Islet precursor cell (in vitro differentiated cells): ENCODE results near the gene TPM2.

Source experiments
- DNase-seq: peaks from one replicate; pipeline ENCODE4 v3.0.0-alpha.2; 2018

TPM2 gene

DNA sequence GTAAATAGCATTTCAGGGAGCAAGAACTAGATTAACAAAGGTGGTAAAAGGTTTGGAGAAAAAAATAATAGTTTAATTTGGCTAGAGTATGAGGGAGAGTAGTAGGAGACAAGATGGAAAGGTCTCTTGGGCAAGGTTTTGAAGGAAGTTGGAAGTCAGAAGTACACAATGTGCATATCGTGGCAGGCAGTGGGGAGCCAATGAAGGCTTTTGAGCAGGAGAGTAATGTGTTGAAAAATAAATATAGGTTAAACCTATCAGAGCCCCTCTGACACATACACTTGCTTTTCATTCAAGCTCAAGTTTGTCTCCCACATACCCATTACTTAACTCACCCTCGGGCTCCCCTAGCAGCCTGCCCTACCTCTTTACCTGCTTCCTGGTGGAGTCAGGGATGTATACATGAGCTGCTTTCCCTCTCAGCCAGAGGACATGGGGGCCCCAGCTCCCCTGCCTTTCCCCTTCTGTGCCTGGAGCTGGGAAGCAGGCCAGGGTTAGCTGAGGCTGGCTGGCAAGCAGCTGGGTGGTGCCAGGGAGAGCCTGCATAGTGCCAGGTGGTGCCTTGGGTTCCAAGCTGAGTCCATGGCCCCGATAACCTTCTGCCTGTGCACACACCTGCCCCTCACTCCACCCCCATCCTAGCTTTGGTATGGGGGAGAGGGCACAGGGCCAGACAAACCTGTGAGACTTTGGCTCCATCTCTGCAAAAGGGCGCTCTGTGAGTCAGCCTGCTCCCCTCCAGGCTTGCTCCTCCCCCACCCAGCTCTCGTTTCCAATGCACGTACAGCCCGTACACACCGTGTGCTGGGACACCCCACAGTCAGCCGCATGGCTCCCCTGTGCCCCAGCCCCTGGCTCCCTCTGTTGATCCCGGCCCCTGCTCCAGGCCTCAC, 16.3 kb downstream of the TPM2 start, which contains the start of gene CA9:
TSS of gene CA9 (plus strand) at position 797 of the 893 bp plus-strand sequence. CDS start at position 829, 32 bp downstream.
- DNase-seq: no peak

DNA sequence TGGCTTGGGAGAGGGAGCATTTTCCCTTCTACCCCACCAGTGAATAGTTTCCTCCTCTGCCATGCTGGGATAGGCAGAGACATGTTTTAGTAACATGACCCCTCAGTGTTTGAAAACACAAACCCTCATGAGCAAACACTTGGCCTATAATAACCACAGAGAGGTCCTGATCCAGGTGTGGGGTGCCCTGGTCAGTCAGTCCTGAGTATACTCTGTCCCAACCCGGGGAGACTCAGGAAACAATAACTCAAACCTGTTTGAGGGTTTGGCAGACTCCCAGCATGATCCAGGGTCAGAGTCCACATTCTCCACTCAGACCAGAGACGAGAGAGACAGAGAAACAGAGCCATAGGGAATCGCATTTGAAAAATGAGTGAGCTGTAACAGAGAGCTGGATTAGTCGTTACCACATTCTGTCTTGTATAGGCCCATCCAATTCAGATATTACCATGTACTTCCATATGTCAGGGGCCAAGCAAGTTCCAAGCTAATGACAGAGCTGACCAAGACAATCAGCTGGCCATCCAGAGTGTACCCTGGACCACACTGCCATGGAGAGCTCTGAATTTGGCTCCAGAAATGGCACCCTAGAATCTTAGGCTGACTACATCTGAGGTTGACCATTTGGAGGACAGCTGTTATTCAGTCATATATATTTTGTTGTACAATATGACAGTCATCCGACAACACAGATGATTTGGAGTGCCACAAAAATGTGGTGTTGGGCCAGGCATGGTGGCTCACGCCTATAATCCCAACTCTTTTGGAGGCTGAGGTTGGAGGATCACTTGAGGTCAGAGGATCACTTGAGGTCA, 20.2 kb downstream of the TPM2 start:
- DNase-seq: no peak

DNA sequence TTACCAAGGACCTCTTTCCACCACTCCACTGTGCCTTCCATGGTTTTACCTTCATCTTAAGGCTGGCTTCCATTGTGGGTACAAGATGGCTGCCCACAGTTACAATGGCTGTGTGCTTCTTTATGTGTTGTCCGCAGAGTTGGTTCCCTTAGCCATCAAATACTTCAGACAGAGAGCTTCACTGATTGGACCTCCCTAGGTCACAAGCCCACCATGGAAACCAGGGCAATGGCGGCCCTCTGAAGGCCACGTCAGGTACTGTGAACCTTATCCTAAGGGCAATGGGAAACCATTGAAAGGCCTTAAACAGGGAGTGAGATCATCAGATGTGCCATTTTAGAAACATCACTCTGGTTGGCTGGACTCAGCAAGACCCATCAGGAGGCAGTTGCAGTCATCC, 21.8 kb downstream of the TPM2 start:
- DNase-seq: no peak

DNA sequence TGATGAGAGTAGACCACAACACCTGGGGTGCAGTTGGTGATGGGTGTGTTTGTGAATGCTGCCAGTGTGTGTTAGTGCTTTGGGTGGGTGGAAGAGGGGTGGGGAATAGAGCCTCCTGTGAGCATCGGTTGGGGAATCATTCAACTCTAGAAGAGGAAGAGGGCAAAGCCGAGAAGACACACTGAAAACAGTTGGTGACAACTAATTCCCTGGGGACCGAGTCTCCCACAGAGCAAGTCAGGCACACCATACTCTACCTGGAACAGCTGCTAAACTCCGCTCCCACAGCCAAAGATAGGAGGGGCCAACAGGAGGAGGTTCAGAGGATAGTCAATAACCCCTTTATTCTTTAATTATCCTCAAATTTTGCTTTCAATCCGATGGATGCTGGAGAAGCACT, 23.2 kb downstream of the TPM2 start:
- DNase-seq: no peak

DNA sequence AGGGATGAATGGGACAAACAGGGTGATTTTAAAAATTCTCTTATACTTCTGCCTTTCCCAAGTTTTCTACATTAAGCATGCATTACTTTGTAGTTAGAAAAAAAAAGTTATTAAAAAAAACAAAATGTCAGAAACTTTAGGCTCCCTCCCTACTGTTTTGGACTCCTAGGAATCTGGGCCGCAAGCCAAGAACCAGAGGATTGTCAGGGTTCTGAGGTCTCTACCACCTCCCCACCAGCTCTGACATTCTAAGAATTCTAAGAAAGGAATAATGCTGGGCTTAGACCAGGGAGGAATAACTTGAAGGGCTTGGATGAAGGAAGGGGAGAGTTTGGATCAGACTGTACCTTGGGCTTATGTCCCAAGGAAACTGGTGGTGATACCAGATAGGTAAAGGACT, 23.7 kb downstream of the TPM2 start:
- no peak for DNase-seq

DNA sequence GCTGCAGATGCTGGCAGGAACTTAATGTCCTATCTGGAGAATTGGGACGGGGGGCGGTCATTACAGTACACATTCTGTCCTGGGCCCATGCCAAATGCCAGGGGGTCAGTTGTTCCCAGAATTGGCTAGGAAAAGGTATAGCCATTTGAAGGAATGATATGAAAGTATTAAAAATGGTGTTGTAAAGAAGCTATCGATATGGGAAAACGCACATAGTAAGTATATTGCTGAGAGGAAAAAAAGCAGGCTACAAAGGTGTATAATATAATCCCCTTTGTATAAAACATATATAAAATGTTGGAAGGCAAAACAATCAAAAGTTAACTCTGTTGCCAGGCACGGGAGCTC, 24.3 kb downstream of the TPM2 start:
- no peak for DNase-seq

DNA sequence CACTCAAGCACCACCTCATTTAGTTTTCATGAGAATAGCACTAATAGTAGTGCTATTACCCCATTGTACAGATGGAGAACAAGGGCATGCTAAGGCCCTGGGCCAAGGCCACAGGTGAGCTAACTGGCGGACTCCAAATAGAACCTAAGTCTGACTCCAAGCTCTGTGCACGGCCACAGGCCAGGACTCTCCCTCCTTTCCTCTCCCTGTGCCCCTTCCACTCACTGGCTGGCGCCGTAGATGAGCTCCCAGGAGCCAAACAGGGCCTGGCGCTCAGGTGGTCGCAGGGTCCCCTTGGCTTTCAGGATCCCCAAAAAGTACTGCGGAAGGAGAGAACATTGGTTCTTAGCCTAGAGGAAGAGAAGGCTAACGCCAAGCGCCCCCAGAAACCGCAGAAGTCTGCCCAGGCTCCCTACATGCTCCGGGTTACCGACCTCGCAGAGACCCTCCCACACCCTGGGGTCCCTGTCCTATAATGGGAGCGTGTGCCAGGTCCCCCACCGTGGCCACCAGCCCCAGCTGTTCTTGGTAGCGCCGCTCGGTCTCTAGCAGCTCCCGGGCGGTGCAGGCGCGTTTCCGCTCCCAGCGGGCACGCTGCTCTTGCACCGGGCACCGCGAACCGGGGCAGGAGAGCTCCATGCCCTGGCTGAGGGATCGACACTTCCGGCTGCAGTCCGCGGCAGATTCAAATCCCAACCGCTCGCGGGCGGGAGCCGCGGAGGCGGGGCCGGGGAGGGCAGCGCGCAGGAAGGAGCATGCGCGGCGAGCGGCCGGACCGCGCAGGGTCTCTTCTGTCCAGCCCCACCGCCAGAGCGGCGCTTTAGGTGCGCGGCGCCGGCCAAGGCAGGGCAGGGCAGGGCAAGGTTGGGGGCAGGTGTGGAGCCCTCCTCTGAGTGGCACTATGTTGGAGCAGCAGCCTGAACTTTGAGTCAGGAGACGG, 24.9 kb downstream of the TPM2 start, which contains the start of gene ARHGEF39:
TSS of gene ARHGEF39 (minus strand) at position 665 of the 940 bp plus-strand sequence. CDS start at position 639, 26 bp downstream.
- peak; percentile 94 for DNase-seq

DNA sequence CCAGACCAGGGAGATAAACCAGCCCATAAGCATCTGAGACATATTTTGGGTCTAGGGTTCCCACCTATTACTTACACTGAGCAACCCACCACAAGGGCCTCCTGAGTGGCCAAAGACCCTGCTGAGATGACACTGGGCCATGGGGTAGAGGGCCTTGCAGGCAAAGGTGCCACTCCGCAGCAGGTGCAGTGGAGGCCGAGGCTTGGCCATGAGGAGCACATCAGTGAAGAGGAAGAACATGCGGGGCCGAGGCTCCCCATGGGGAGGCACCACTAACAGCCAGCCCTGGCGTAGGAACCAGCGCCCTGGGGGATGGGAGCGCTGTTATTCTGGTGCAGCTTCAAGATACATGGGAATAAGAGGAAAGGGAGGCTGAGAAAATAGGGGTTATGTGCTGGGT, 27.3 kb downstream of the TPM2 start:
- DNase-seq: no peak

DNA sequence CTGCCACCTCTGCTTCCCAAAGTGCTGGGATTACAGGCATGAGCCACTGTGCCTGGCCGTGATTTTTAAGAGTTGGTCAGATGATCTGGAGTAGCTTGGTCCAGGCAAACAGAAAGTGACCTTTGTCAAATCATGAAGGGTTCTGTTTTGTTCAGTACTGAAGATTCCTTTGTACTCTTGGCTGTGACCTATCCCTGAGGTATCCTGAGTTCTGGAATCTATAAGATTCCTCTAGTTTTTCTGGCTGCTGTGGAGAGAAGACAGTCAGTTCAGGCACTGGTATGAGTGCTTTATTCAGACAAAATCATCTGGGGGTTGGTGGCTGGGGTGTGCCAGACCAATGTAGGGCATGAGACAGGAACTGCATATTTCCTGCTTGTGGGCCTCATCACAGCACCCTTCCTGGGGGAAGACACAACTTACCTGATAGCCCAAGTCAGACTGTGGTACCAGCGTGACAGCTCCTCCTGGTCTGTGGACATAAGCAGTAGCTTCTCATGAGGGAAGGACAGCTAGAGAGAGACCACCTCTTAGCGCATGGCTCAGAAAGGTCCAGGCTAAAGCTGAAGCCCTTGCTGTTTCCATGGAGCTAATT, 27.9 kb downstream of the TPM2 start:
- DNase-seq: no peak

DNA sequence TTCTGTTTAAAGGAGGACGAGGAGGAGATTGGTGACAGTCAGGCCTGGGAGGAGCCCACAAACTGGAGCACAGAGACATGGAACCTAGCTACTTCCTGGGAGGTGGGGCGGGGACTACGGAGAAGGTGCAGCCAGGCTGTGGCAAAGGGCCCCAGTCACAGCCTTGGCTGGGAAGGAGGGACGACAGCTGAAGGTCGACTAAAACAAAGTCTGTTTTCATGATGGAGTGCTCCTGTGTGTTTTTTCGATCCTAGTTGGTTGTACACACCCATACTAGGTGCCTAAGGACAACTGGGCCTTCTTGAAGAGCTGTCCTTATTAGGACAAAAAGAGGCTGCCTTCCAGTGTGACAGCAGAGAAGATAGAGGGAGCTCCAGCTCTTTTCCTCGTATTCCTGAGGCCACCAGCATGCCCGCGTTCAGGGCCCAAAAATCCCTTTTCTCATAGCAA, 28.7 kb downstream of the TPM2 start:
- no peak for DNase-seq

DNA sequence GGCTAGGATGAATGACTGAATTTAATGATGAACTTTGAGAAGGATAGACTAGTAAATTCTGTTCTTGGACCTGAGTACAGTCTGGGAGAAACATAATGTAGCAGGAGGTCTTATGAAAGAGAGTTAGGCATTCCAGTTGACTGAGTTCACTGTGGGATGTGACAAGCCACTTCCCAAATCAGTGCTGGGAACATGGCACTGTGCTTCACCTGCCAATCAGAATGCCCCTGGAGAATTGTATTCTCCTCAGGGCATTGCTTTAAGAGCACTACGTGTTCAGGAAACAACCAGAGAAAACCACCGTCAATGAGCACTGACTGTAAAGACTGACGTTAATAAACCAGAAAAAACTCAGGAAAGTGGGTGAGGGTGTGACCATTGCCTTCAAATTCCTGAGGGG, 30.4 kb downstream of the TPM2 start:
- no peak for DNase-seq

DNA sequence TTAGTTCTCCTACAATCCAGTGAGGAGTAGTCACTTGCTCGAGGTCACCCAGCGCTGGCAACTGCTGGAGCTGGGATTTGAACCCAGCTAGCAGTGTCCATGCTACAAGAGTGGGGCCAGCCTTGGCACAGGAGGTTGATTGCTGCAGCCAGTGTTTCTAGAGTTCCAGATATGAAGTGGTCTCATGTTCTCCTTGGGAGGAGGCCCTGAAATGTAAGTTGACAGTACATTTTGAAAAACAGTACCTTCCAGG, 30.8 kb downstream of the TPM2 start:
- no peak for DNase-seq

DNA sequence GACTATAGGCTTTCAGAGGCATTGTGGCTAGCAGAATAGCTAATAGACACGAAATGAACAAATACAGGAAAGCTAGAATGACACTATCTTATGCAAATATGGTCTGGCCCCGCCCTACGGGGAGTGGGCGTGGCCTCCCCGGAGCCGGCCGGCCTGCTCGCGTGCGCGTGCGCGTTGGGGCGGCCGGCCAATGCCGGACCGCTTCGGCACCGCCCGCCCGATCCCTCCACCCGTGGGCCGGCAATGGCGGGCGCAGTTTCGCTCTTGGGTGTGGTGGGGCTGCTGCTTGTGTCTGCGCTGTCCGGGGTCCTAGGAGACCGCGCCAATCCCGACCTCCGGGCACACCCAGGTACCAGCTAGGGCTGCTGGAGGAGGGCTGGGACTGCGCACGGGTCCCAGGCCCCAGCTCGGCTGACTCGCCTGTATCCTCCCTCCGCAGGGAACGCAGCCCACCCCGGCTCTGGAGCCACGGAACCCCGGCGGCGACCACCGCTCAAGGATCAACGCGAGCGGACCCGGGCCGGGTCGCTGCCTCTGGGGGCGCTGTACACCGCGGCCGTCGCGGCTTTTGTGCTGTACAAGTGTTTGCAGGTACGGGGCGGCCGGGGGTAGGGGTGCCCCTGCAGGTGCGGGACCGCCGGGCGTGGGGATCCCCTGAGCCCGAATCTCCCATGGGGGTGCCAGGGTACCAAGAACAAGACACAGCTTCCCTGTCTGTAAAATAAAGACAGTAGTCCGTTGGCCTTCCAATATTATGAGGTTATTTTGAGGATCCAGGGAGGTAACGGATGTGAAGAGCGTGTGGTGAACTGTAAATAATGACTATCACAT, 31.4 kb downstream of the TPM2 start, which contains the start of gene CCDC107:
TSS of gene CCDC107 (plus strand) at position 156 of the 831 bp plus-strand sequence. CDS start at position 244, 88 bp downstream.
- peak; percentile 94 for DNase-seq

DNA sequence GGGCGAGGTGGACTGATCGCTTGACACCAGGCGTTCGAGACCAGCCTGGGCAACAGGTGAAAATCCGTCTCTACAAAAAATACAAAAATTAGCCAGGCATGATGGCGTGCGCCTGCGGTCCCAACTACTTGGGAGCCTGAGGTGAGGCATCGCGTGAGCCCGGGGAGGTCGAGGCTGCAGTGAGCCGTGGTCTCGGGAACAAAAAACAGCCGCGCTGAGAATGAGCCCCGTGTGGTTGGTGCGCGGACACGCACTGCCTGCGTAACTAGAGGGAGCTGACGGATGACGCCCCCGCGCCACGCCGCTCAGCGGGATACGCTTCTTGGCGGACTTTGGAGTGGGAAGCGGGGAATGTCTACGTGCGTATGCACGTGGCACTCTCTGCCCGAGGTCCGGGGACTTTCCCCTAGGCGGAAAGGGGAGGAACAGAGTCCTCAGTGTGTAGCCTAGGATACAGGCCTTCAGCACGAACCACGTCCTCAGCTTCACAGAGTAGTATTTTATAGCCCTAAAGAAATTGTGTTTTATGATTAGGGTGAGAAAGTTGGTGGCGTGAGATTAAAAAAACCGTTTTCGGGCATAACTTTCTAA, 32.1 kb downstream of the TPM2 start, which contains the start of gene RMRP:
TSS of gene RMRP (minus strand) at position 474 of the 591 bp plus-strand sequence.
- peak; percentile 99 for DNase-seq

DNA sequence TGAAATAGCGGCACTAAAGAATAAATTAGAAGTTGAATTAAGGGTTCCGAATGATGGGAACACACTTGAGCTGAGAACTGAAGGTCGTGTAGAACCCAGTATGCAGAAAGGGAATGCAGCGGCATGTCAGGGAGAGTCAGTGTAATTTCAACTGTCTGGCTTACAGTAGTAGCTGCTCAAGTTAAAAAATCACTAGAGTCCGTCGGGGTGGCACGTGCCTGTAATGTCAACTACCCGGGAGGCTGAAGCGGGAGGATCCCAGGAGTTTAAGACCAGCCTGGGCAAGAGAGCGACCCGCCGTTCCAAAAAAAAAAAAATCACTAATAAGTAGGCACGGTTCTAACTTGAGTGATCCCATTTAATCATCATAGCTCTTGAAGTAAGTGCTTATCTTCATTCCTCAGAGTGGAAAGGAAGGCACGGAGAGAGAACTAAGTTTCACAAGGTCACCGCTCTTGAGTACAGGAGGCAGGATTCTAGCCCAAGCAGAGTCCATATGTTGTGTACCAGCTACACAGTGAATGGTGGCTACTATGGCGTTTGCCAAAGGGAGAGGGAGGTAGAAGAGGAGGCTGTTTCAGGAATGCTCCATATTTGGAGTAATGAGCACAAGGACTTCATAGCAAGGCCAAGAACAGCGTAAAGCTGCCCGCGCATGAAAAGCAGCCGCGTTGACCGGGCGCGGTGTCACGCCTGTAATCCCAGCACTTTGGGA, 32.7 kb downstream of the TPM2 start:
- DNase-seq: no peak

DNA sequence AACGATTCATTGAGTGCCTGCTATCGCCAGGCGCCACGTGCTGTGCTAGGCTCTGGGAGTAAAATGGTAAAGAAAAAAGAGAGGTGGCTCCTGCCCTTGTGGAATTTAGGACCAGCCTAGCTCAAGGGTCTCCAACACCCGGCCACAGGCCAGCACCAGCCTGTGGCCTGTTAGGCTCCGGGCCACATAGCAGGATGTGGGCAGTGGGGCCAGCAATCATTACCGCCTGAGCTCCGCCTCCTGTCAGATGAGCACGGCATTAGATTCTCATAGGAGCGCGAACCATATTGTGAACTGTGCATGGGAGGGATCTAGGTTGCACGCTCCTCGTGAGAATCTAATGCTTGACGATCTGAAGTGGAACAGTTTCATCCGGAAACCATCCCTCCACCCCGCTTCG, 33.4 kb downstream of the TPM2 start:
- no peak for DNase-seq

DNA sequence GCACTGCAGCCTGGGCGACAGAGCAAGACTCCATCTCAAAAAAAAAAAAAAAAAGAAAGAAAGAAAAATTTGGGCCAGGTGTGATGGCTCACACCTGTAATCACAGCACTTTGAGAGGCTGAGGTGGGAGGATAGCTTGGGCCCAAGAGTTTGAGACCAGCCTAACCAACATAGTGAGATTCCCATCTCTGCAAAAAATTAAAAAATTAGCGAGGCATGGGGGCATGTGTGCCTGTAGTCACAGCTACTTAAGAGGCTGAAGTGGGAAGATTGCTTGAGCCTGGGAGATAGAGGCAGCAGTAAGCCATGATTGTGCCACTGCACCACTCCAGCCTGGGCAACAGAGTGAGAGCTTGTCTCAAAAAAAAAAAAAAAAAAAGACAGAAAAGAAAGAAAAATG, 36.1 kb downstream of the TPM2 start:
- DNase-seq: peak; percentile 7

DNA sequence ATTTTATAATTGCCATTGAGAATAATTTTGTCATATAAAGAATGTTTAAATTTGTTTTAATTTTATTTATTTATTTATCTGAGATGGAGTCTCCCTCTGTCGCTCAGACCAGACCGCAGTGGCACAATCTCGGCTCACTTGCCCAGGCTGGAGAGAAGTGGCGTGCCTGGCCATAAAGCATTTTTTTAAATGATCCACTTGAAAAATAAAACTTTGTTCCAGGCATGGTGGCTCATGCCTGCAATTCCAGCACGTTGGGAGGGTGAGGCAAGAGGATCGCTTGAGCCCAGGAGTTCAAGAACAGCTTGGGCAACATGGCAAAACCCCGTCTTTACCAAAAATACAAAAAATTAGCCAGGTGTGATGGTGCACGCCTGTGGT, 36.9 kb downstream of the TPM2 start:
- DNase-seq: peak; percentile 14

DNA sequence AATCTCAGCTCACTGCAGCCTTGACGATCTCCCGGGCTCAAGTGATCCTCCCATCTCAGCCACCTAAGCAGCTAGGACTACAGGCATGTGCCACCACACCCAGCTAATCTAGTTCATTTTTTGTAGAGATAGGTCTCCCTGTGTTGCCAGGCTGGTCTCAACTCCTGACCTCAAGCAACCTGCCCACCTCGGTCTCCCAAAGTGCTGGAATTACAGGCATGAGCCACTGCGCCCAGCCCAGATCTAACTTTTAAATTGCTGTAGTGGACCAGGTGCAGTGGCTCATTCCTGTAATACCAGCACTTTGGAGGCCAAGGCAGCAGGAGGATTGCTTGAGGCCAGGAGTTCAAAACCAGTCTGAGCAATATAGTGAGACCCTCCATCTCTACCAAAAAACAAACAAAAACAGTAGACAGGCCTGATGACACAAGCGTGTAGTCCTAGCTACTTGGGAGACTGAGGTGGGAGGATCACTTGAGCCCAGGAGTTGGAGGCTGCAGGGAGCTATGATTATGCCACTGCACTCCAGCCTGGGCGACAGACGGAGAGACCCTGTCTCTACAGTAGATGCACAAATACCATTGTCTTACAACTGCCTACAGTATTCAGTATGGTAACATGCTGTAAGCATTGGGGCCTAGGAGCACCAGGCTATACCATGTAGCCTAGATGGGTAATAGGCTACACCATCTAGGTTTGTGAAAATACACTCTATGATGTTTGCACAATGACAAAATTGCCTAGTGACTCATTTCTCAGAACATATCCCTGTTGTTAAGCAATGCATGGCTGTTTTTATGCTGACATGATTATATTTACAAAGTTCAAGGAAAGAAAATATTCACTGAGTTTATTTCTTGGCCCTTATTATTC, 37.5 kb downstream of the TPM2 start:
- DNase-seq: peak; percentile 77
